ENCODE data around the gene UNC13C.
"Not testable (repeated sequence)": the region's sequence is repeated elsewhere in the genome, so short reads cannot be mapped to it uniquely, and the experiment has no call there.

Gene UNC13C

DNA sequence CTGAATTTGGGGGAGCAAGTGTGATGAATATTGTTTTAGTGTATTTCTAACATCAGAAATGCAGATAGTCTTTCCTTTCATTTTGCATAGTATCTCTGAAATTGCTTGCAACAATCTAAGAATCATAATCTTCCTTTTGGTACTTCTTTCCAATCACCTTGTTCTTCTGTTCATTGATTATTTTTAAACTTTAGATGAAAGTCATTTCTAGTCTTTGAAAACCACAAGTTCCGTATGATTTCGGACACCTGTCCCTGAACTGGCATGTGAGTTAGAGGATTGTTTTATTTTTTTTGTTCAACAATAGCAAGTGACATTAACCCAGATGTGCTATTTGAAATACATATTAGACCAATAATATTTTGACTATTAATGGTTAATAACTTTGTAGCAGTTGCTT is 329.7 kb downstream of the UNC13C start:
- no peak for DNase-seq

DNA sequence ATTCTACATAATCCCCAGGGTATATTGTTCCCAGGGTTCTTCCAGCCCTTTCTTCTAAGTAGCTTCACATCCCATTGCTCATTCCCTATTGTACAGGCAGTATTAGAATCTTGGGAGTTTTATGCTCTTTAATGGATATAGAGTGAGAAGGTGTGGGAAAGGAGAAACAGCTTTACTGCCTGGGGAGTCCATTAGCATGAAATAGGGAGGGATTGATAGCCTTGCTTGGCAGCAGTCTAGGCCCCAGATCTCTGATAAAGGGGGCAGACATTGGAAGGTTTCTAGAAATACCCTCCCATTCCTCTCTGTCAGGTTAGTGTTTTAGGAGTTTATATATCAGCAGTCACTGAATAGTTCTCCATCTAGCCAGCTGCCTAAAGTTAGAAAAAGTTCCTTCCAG is 334.3 kb downstream of the UNC13C start:
- DNase-seq: no peak

DNA sequence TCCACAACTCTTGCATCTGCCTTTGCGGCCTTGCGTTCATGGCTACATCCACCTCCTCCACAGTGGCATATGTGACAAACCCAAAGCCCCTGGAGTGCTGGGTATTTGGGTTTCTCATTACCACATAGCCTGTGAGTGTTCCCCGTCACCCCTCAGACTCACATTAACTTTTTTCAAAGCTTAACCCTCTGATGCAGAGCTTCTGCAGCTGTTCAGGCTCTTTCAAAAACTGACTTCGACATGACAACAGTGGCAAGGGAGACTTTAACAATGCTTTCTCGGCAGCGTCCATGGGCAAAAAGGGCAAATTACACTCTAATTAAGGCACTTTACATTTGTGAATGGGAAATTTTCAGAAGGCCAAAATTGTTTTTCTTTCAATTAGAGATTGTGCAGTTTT is 343.2 kb downstream of the UNC13C start:
- DNase-seq: no peak

DNA sequence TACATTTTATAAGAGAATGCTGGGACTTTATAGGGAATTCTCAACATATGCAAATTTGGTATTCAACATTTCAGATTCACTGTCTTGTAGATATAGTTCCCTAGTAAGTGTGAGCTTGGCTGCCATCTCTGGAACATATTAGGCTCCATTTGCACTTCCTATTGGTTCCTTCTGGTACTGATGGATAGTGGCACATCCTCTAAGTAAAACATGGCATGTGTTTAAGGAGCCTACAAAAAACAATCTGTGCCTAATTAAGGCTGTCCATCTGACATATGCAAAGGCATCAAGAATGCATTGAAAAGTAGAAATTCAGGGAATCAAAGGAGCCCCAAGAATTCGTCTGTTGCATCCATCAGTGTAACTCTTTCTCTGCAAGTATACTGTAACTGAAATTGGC is 344.1 kb downstream of the UNC13C start:
- no peak for DNase-seq

DNA sequence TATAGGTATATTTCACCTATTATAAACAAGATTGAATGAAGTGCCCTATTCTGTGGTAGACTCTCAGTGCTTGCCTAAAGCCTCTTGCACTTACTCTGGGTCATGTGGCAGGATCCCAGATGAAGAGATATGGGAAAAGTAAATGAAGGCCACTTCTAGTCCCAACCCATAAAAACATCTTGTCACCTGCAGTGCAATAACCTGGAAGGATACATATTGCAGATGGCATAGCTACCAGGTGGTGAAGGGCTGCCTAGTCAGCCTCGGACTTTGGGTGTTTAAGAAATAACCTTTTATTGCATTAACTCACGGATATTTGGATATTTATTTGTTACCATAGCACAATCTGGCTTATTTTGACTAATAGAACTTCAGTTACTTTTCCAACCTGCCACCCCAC is 367.1 kb downstream of the UNC13C start:
- DNase-seq: no peak

DNA sequence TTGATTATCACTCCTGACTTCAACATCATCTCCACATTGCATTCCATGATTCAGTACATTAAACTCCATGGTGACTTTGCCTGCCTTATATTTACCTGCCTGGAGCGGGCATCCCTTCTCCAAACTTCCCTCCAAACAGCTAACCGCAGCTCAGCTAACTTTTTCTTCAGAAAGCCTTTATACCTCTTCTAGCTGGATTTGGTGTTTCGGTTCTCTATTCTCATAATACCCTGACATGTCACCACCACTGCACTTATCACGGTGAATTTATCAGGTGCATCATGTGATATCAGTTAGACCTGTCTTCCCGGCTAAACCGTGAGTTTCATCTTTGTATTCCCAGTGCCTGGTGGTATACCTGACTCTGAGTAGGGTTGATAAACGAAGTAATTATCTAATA is 367.6 kb downstream of the UNC13C start:
- no peak for DNase-seq

DNA sequence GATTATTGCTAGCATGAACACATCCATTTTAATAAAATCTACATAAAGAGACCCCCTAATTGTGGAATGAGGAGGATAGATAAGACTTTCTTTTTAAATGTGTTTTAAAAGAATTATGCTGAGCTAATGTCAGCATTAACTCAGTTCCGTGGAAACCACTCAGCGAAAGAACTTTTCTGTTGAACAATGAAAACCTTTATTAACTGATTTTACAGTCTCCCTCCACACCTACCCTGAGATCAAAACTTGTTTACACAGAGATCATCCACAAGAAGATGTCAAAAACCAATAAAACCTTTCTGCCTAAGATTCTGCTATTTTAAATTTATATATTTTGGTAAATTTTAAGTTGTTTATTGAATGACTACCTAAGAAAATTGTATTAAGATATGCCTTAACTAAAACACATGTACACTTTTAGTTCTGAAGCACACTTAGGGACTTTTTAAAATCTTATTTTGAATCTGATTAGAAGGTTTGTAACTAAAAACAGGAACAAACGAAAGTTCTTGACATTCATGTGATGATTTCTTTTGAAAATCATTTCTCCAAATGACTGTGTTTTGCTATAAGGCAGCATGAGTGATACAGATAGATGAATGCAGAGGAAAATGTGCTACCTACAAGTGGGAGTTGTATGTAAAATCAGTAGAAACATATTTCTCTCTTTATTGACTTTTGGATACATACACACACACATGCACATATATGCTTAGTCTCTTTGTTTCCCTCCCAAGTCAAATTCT is 369.0 kb downstream of the UNC13C start:
- DNase-seq: no peak

DNA sequence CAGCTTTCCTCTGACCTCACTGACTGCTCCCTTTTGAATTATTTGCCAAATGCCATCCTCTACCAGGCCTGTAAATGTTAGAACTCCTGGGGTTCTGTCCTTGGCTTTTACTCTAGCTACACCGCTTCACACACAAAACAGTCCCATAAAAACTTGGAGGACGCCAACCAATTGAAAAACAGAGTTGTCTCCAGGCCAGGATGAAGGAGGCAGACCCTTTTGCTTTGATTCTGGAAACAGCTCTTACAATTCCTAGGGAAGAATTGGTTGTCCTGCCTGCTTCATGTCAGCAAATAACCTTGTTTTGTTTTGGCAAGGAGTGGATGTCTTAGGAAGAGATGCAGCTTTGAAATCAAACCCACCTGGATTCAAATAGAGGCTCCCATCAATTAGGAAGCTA is 375.5 kb downstream of the UNC13C start:
- no peak for DNase-seq

DNA sequence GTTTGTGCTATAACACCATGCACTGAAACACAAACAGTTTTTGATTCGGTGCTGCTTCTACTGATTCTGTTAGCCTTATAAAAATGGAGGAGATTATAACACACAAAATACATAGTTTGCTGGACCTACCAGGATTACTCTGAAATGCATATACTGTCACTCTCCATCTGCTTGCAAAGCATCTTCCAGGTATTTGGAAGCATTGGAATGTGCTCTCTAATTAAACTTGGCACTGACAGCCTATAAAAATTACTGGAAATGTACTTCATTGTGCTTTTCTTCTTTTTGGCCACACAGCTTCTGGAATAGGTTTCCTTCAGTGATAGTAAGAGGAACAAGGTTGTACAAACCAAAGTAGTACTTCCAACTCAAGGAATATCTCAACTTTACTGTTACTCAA is 376.1 kb downstream of the UNC13C start:
- no peak for DNase-seq

DNA sequence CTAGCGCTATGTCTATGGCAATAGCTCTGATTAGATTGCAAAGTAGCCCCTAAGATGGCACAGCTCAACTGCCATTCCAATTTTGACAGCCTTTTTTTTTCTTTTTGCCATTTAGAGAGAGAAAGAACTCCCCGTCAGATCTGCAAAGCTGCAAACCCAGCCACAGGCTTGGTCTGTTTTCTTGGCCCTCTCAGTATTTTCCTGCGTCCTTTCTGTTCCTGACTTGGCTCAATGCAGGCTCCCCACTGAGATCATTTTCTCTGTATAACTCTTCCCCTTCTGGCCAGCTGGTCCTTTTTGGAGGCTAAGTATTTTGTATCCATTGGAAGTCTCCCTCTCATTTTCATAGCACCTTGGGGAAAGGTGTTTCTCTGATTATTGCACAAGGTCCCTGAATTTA is 386.7 kb downstream of the UNC13C start:
- DNase-seq: no peak

DNA sequence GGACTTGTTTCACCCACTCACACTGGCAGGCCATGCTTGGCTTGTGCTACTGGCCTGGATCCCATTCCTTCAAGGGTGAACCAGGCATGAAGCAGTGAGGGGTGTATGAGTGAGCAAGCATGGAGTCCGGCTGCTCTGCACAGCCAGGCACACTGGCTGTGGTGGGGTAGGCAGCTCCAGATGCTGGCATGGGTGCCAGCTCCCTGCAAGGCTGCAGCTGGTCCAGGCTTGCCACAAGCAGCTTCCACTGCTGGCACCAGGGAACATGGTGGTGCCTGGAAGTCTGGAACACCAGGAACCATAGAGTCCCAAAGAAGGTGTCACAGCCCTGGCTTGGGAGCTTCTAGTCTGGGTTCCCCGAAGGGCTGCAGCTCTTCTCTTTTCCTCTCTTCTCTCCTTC is 395.1 kb downstream of the UNC13C start:
- no peak for DNase-seq

DNA sequence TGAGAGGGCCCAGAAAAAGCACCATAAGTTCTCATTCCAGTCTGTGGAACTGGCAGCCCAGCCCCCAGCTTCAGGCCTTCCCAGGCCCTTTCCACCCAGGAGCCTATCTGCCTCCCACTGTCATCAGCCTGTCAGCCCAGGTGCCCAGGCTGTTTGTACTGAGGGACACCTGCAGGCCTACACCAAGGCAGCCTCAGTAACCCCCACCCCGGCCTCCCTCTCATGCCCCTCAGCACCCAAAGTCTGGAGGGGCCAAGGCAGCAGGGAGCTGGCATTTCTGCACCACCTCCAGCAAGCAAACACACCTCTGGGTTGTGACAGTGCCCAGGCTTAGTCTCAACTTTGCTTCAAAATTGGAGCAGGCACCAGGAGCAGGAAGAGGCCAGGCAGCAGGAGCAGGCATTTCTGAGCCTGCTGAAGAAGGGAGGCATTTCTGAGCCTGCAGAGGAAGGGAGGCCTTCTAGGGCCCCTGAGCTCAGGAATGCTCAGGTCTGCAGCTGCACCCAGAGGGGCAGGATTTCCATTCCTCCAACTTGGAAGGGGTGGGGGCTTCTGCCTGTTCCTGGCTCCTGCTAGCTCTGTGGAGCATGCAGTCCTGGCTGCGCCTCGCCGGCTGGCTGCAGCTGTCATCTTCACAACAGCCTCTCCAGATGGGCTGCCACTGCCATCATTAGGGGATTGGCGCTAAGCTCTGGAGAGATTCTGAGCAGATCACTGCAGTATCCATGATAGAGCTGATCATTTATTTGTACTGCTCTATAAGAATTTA is 396.1 kb downstream of the UNC13C start:
- no peak for DNase-seq

DNA sequence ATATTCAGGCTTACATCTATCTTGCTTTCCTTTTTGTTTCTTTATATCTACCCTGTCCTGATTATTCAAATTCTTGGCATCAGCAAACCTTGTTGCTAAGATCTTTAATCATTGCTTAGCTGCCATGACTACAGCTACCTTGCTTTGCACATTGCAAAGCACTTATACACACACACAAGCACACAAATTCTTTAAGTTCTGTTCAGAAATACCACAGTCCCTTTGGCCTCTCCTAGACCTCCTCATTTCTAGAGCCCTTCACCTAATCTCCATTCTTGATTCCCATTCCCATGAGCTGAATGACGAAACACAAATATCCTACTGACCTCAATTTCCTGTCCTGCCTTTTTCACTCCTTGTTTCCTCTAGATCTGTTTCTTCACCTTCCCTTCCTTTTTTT is 409.6 kb downstream of the UNC13C start:
- DNase-seq: no peak

DNA sequence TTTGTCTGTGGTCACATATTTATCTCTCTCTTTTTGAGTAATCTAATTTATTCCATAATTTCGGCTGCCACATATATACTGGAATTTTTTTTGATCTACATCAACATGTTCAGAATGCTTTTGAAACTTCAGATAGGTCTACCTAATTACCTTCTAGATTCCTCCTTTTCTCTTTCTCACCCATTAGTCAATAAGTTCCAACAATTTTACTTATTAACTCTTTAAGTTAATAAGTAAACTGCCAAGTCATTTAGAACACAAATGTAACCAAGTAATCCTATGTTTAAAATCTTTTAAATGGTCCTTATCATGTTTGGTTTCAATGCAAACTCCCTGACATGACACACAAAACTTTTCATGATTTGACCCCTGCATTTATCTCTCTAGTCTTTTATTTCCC is 410.5 kb downstream of the UNC13C start:
- no peak for DNase-seq

DNA sequence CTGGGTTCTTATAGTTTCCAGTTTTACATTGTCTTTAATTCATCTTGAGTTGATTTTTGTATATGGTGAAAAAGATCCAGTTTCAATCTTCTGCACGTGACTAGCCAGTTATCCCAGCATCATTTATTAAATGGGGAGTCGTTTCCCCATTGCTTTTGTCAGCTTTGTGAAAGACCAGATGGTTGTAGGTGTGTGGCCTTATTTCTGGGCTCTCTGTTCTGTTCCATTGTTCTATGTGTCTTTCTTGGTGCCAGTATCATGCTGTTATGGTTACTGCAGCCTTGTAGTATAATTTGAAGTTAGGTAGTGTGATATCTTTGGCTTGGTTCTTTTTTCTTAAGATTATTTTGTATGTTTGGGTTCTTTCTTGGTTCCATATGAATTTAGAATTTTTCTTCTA is 432.2 kb downstream of the UNC13C start:
- DNase-seq: no peak

DNA sequence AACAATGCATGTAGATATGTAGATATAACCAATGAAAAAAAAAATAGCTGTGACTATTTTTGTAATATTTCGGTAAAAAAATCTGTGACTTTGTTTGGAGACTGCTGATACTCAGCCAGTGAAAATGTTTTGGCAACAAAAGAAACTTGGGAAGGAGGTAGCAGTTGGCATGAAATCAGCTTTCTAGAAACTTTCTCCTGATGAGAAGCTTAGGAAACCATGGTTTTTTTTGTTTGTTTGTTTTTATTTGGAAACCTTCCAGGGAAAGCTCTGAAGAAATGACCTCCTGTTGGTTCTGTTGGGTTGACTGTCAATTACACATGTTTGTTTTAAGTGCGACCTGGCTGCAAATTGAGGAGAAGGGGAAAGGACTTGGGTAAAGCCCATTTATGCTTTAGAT is 445.9 kb downstream of the UNC13C start:
- DNase-seq: no peak

DNA sequence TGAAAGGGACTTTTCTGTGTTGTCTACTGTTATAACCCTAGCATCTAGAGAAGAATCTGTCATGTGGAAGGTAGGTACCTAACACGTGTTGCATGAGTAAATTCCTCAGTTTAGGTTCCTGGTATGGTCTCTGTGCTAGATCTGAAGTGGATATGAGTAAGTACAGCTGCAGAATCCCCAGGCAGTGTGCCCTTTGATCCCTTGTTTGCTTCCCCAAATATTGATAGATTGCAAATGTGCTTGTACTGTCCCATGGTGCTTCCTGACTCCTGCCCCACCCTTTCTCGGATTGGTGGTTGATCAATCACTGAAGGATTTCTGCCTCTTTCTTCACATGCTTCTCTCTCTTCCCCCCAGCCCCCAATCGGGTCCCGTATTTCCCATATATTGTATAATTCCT is 450.4 kb downstream of the UNC13C start:
- no peak for DNase-seq

DNA sequence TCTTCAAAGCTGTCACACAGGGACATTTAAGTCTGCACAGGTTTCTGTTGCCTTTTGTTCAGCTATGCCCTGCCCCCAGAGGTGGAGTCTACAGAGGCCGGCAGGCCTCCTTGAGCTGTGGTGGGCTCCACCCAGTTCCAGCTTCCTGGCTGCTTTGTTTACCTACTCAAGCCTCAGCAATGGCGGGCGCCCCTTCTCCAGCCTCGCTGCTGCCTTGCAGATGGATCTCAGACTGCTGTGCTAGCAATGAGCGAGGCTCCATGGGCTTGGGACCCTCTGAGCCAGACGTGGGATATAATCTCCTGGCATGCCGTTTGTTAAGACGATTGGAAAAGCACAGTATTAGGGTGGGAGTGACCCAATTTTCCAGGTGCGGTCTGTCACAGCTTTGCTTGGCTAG is 472.0 kb downstream of the UNC13C start:
- not testable (repeated sequence) for DNase-seq

DNA sequence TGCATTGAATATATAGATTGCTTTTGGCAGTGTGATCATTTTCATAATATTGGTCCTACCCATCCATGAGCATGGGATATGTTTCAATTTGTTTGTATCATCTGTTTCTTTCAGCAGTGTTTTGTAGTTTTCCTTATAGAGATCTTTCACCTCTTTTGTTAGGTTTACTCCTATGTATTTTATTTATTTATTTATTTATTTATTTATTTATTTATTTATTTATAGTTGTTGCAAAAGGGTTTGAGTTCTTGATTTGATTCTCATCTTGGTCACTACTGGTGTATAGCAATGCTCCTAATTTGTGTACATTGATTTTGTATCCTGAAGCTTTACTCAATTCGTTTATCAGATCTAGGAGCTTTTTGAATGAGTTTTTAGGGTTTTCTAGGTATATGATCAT is 478.2 kb downstream of the UNC13C start:
- no peak for DNase-seq

DNA sequence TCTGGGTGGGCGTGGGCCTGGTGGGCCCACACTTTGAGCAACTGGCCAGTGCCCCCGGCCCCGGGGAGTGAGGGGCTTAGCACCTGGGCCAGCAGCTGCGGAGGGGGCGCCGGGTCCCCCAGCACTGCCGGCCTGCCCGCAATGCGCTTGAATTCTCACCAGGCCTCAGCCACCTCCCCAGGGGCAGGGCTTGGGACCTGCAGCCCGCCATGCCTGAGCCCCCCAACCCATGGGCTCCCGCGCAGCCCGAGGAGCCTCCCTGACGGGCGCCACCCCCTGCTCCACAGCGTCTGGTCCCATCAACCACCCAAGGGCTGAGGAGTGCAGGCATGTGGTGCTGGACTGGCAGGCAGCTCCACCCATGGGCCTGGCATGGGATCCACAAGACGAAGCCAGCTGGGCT is 484.3 kb downstream of the UNC13C start:
- DNase-seq: no peak

DNA sequence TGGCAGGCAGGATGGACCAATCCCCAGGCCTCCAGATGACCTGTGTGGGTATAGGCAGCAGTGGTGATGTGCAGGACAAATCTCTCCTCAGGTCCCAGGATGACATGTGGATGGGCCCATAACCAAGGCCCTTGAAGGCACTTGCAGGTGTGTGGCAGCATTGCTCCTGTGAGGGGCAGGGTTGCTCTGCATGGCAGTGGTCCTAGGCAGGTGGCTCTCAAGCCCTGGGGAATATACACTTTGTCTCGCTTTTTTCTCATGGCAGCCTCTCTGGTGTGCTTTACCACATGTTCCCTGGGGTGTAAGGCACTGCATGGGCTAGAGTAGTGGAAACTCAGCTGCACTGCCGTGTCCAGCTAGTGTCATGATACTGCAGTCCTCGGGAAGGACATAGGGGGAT is 503.6 kb downstream of the UNC13C start:
- DNase-seq: no peak

DNA sequence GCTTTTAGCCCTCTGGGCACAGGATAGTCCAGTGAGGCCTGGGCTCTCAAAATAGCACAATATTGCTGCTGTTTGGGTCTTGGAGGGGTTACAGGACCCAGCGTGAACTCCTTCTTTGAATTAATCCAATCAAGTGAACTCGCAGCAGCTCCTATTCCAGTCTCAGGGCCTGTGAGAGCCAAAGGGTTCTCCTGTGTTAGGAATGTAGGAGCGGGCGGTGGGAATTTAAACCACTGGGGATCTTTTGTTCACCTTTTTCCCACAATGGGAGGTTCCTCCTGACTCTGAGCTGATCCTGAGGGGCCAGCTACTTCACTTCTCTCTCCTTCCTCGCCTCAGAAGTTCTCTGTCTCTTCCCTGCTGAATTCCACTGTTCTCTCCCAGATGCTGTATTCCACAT is 504.0 kb downstream of the UNC13C start:
- DNase-seq: no peak

DNA sequence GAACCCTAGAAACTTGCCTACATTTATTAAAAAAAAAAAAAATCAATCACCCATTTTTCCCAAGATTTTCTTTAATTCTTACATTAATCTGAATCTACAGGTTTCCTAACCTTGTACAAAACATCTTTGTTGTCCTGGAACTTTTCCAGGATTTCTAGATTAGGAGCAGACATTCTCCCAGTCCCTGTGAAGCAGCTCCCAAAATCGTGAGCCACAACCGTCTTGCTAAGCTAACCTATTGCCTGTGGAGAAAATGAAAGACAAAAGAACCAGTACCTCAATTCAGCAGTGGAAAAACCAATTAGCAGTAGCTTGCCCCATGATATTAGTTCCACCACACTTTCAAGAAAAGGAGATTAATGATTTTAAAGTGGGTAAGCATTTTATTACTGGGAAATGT is 522.1 kb downstream of the UNC13C start:
- DNase-seq: no peak

DNA sequence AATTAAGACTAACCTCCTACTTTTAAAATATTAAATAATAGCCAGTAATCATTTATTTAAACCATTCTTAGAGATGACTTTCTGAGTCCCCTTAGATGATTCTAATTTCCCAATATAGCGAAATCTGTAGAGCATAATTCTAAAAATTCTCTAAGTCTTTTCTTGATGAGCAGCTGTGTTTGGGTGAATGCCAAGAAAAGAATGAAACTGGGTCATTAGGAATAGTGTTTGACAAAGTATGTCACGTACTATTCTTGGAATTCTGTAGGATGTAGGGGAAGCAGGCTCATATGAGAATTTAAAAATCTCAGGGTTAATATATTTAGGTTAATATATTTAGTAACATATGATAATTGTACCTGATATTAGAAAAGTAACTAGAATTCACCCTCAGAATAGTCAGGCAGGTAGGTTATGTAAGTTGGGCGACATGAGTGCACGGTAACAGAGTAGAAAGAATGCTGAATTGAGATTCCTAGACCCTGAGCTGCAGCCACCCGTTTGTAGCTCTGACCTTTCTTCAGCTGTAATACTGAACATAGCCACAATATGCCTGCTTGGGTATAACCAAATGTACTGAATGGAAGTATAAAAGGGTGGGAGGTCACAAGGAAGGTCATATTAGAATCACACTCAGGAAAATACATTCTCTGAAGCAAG is 524.3 kb downstream of the UNC13C start:
- no peak for DNase-seq

All from midbrain (tissue), 1 donor.